NCI-H345 treated with DMSO at 0.1 percent for 48 hours (cell line): ENCODE results near the gene TBC1D8B.
A peak's percentile ranks its signal among the peaks of the same experiment; 100 is the strongest.
"Not testable (repeated sequence)": the region's sequence is repeated elsewhere in the genome, so short reads cannot be mapped to it uniquely, and the experiment has no call there.

Experiments
- DNase-seq: peaks from one replicate; lab custom pipeline; 2025; ENCODE audit not compliant: unreplicated experiment; lab: John Stamatoyannopoulos, UW

TBC1D8B gene

DNA sequence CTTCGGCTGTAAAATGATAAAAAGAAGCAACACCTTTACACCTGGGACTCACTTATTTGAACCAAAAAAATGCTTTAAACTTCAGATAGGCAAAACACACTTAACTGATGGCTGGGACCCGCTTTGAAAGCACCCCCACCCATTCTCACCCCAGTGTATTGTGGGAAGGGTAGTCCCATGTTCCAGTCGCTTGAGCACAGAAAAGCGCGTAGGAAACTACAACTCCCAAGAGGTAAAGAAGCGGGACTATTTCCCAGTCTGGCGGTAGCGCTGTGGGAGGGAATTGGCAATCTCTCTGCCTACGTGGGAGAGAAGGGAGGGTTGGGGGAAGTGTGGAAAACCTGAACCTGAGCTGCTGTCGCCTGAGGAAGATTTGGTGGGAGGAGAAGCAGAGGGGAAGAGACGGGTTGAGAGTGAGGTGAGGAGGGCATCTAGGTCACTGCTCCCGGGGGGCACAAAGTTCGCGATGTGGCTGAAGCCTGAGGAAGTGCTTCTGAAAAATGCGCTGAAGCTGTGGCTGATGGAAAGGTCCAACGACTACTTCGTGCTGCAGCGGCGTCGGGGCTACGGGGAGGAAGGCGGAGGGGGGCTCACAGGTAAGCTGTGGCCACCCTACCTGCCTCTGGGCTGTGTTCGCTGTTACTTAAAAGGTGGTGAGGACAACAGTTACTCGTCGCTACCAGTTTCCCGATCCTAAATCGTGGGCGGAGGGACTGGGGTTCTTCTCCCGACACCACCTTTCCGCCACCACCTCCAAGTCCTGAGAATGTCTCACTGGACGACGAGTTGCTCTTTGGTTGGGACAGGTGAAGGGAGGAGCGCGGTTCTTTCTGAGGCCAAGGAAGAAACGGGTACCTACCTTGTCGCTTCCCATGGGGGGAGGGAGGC, at the start of gene TBC1D8B:
Gene TBC1D8B (plus strand): TSS at position 286 of the 888 bp plus-strand sequence. CDS start 181 bp downstream, at position 467.
- peak; percentile 77 for DNase-seq

DNA sequence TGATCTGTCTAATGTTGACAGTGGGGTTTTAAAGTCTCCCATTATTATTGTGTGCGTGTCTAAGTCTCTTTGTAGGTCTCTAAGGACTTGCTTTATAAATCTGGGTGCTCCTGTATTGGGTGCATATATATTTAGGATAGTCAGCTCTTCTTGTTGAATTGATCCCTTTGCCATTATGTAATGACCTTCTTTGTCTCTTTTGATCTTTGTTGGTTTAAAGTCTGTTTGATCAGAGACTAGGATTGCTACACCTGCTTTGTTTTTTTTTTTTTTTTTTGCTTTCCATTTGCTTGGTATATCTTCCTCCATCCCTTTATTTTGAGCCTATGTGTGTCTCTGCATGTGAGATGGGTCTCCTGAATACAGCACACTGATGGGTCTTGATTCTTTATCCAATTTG, 33.2 kb upstream of the TBC1D8B start:
- DNase-seq: not testable (repeated sequence)

DNA sequence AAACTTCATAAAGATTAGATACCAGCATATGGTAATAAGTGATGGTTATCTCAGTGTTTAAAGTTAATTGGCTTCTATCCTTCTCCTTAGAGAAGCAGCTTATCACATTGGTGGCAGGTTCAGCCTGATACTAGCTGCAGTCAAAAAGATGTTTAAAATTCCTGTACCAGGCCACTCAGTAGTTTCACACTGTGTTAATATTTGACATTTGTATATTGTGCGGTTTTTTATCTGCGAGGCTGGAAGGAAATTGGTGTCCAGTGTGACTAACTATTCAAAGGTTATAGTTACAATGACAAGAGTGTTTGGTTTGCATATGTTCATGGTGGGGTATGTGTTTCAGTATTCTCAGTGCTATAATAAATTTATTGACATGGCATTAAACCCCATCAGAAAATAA, 27.5 kb upstream of the TBC1D8B start:
- DNase-seq: no peak

DNA sequence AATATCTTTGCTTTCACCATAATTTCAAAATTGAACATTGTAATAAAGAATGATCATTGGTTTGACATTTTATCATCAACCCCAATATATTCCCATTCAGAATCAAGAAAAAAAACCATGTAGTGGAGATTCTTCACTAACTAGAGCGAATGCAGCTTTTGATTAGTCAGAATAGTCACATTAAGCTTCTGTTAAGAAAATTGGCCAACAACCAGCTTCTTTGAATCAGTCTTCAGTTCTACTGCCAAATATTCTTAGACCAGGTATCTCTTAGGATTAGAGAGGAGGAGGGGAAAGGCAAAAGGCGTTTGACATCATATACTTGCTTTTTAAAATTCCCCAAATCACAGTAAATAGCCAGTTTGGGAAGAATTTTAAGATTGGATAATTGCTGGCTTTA, 22.2 kb upstream of the TBC1D8B start:
- no peak for DNase-seq

DNA sequence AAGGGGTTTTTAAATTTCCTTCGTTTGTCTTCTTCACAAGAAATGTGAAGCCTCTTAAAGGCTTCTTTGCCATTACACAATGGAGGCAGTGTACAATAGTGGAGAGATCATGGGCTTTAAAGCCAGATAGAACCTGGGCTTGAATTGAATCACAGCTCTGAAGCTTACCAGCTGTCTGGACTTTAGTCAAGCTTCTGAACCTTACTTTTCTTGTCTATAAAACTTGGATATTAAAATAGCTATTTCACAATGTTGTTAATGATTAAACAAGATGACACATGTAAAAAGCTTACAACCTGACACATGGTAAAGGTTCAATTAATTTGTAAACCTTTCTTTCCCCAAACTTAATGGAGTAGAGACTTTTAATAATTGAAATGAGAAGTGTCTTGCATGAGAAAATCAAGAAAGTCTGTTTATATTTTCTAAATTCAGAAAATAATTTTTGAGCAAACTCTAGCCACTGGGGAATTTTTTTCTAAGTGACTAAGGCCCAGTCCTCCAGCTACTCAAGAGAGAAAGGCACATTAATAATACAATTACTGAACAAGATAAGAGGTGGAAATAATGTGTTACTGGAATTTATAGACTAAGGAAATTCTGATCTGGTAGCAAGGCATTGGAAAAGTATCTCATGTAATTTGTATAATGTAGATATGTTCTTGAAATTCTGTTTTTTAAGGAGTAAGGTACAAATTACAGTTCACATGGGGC, 21.7 kb upstream of the TBC1D8B start:
- no peak for DNase-seq

DNA sequence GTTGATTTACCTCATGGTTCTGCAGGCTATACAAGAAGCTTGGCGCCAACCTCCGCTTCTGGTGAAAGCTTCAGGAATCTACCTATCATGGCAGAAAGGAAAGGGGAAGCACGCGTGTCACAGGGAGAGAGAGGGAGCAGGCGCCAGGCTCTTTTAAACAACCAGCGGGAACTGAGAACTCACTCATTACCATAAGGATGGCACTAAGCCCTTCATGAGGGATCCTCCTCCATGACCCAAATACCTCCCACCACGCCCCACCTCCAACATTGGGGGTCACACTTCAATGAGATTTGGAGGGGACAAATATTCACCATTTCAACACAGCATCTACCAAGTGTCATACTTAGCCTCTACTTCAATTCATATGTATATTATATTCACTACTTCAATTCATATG, 18.8 kb upstream of the TBC1D8B start:
- no peak for DNase-seq

DNA sequence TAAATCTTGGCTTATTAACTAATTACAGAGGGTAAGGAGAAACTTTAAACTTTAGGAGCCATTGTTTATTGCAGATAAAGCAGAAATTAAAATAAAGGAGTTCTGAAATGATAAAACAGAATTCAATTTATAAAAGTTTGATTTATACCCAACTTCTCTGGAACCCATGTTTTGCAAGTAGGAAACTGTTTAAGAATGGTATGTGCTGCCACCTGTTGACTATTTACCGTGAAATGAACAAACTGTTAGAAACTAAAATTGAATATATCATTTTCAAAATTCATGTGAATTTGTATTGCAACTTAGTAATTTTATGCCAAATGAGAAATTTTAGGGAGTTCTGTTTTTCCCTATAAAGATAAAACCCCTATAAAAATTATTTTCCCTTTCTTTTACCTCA, 11.0 kb upstream of the TBC1D8B start:
- DNase-seq: no peak

DNA sequence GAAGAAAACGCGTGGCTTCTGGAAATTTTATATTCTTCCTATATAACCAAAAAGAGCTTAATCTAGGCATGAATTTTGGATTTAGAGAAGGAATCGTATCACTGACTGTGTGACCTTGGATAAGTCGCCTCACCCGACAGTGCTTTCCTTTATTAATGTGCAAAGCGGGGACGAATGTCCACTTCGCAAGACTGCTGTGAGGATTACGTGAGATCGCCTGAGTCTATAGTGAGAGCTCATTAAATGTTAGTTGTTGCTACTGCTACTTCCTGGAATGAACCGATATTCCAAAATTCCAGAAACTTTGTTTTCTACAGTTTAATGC, 448 bp upstream of the TBC1D8B start:
- DNase-seq: no peak

DNA sequence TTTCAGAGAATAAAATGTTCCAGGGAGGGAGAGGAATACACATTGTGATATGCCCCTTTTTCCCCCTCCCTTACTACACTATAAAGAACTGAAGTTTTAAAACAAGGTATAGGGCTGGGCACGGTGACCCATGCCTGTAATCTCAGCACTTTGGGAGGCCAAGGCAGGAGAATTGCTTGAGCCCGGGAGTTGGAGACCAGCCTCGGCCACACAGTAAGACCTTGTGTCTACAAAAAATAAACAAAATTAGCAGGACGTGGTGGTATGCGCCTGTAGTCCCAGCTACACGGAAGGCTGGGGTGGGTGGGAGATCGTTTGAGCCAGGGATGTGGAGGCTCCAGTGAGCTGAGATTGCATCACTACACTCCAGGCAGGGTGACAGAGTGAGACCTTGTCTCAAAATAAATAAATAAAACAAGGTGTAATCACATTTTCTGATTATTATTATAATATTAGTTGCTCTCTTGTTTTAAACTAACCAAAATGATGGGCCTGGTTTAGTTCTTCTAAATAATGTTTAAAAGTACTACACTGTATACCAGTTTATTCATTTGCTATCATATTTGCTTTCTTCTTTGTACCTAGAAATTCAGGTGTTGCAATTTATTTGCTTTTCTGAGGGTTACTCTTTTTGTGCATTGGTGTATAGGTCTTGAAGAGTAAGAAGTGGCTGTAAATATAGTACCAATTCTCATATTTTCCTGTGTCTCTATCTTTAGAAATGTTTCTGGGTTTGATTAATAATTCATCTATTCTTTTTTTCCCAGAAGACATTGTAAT, 8.8 kb downstream of the TBC1D8B start:
- no peak for DNase-seq

DNA sequence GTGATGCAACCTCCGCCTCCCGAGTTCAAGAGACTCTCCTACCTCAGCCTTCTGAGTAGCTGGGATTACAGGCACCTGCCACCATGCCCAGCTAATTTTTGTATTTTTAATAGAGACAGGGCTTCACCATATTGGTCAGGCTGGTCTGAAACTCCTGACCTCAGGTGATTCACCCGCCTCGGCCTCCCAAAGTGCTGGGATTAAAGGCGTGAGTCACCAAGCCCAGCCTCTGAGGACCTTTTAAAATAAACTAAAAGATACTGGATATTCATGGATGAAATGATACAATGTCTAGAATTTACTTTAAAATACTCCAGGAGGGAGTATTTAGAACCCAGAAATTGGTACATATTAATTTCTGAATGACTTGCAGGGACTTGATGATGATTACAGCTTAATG, 10.5 kb downstream of the TBC1D8B start:
- not testable (repeated sequence) for DNase-seq

DNA sequence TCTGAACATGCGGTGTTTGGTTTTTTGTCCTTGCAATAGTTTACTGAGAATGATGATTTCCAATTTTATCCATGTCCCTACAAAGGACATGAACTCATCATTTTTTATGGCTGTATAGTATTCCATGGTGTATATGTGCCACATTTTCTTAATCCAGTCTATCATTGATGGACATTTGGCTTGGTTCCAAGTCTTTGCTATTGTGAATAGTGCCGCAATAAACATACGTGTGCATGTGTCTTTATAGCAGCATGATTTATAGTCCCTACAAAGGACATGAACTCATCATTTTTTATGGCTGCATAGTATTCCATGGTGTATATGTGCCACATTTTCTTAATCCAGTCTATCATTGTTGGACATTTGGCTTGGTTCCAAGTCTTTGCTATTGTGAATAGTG, 11.6 kb downstream of the TBC1D8B start:
- not testable (repeated sequence) for DNase-seq

DNA sequence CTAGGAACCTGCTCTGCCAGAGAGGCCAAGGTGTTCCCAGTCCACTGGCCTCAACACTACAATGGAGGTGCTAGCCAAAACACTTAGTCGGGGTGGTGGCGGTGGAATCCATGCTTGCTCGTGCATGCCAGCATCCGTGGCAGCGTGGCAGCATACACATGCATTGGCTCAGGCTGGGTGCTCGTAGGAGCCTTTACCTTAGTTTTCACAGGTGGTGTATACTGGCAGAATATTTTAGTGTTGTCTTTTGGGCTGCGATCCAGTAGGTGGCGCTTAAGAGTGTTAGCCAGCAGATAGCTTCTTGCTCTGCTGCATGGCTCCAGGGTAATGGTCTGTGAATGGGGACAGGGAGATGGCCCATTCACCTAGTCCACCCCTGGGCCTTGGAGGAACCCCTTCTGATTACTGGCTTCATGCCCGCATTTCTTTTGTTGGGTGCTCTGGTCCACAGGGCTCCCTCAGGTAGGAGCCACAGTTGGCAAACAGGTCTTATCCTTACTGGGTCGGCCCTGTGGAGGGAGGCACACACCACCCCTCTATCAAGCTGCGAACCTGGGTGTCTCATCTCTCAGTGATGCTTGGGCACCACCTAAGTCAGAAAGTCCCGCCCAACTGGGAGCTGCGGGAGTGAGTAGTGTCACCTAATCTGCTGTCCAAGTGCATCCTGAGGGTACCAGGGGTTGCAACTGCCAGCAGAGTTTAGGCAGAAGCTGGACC, 60.7 kb downstream of the TBC1D8B start:
- DNase-seq: no peak

DNA sequence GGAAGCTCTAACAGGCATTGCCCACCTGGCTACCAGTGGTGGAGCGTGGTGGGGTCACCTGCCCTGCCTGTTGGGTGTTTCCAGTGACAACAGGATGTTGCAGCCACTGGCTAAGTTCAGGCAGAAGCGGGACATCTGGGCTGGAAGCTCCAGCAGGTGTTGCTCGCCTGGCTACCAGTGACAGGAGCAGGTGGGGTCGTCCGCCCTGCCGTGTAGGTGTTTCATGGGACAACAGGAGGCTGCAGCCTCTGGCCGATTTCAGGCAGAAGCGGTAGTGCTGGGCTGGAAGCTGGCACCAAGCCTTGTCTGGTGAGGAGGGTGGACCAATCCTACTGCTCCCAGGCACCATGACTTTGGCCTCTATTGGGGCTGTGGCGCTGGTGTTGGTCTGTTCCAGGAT, 61.2 kb downstream of the TBC1D8B start:
- DNase-seq: no peak

DNA sequence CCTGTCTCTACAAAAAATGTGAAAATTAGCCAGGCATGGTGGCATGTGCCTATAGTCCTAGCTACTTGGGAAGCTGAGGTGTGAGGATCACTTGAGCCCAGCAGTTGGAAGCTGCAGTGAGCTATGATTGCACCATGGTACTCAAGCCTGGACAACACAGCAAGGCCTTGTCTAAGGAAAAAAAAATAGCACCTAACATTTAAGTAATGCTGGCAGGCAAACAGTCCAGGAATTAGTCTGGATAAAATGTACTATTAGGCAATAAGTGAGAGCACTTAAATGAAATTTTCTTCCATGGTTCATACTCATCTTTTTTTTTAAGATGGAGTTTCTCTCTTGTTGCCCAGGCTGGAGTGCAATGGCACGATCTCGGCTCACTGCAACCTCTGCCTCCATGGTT, 70.3 kb downstream of the TBC1D8B start:
- DNase-seq: not testable (repeated sequence)

DNA sequence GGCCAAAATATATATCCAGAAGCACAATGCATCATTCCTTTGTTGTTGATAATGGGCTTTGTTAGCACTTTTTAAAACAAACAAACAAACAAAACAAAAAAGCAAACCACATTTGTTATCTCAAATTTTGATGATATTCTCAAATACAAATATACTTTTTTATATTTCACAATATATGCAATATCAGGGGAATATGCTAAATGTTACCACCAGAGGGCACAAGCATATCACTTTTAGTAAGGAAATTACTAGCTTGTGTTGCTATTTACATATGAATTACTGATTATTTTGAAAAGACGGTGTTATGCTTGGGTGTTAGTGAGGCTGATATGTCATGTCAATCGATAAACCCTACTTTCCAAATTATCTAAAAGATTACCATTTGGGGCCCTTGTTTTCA, 71.6 kb downstream of the TBC1D8B start:
- no peak for DNase-seq

DNA sequence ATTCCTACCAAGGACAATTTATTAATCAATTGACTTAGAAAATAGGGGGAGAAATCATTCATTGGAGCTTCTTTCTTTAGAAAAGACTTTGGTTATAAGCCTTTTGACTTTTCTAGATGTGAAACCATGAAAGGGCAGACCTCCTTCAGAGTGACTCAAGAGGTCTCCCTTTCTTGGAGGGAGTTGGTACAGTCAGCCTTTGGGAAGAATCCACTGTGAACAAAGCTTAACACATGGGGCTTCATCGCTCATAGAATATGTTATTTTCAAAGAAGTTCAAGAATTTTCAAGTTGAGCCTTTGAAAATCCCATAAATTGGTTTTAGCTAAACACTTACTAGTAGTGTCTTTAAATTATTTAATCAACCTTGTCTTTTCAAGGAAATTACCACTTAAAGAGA, 72.7 kb downstream of the TBC1D8B start:
- DNase-seq: no peak

DNA sequence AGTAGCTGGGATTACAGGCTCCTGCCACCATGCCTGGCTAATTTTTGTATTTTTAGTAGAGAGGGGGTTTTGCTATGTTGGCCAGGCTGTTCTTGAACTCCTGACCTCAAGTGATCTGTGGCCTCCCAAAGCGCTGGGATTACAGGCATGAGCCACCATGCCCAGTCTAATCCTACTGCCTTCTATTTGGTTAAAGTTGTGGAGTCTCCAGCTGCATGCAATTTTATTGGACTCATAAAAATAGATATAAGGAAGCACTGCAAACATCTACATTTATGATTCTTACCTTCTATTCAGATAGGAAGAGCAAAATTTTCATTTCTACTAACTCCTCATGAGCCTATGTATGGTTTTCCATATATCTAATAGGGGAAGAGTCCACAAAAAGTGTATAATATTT, 87.0 kb downstream of the TBC1D8B start:
- no peak for DNase-seq

DNA sequence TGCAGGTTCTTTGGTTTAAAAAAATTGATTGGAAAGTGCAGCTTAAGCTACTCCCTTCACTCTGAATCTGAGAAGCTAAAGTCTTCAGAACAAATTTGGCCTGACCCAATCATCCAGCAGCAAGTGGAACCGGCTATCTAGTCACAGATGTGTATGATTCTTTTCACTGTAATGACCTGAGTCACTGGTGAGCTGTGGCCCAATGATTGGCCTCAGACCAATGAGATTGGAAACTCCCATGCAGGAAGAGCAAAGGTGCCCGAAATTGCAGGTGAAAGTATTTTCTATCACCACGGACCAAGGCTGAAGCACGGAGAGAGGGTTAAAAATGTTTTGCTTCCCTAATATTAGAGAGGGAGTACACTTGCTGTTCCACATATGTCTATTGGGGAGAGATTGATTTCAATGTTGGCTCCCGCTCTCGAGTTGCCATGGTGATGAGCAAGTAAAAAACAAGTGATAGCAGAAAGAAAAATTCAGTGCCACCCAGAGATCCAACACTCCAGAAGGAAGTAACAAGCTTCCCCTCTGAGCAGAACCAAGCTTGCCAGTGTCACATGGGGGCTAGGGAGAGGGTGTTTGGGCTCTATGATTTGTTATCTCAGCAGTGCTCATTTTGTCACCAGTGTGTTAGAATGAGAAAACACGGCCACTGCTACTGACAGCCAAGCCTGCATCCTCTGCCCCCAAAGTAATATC, 89.4 kb downstream of the TBC1D8B start:
- no peak for DNase-seq

DNA sequence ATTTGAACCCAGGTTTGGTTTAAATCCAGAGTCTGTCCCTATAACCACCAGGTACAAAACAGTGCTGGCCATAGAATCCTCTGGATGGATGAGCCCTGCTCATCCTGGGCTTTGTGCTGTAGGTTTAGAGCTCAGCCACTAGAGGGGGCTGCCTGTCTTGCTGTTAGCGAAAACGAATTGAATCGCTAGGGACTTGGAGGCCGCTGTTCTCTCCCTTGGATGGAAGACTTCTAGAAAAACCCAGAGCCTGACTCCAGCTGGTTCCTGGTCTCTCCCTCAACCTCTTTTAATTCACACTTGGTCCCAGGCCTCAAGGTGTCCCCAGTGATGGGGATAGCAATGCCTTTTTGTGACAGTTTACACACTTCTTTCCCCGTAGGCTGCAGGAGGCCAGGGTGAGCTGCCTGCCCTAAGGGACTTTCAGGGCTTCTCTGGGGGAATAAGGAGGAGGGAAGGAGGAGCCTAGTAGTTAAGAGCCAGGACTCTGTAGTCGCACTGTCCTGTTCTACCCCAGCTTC, 92.0 kb downstream of the TBC1D8B start:
- DNase-seq: peak; percentile 23

DNA sequence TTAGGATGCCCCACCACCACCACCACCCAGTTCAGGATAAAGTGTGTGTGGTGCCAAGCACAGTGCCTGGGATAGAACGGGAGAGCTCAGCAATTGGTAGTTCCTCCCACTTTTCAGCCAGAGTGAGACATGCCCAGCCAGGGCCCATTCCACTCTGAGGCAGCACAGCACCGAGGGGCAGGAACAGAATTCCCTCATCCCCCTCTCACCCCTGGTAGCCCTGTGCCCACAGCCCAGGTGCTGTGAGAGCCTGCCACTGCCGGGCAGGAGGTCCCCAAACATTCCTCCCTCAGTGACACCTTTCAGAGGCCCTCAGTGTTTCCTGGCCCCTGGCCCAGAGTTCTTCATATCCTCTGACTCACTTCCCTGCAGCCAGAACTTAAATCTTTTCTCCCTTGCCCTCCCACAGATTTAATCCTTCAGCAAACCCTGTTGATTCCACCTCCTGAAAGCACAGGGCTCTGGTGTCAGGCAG, 92.5 kb downstream of the TBC1D8B start:
- no peak for DNase-seq
